Measurements from ENCODE around the gene IRAK1BP1. TPM values are rescaled to one million over a fixed set of nuclear protein-coding genes. Genes with fewer than 3 reads are reported as not detected.

IRAK1BP1 gene
- polyA plus RNA-seq, 1 donor (not counting 4 experiments of a cell fraction or from before 2014, with no cell fraction given) = 3.8 TPM

GRCh38 chr6:78841111-78841510 lies 26.2 kb upstream of the IRAK1BP1 start:
- Histone ChIP-seq H3K36me3 (ENCODE audit: control insufficient read depth in 2 of 2, extremely low read depth in 1 of 2, insufficient read depth in 2 of 2, low read length in 2 of 2) (no peaks in the 10 kb centered on the region), H3K4me2 (ENCODE audit: control insufficient read depth, extremely low read depth, insufficient read depth, low read depth, low read length) (no peak overlapping the region), H3K27ac (ENCODE audit: control insufficient read depth, insufficient read depth, low read length) (no peak overlapping the region), H3K4me3 (ENCODE audit: control insufficient read depth in 2 of 3, extremely low read depth in 1 of 3, insufficient read depth in 2 of 3, low read depth in 1 of 3, low read length in 3 of 3) (no peak overlapping the region), H3K79me2 (ENCODE audit: control insufficient read depth, insufficient read depth, low read length) (no peaks in the 10 kb centered on the region), H3K4me1 (ENCODE audit: control insufficient read depth, extremely low read depth, insufficient read depth, low read length) (no peaks in the 10 kb centered on the region), H2AFZ (ENCODE audit: control insufficient read depth, low read length) (no peak overlapping the region), H3K9me1 (ENCODE audit: control insufficient read depth, extremely low read depth, insufficient read depth, low read length) (no peaks in the 10 kb centered on the region), H4K20me1 (ENCODE audit: control insufficient read depth, extremely low read depth, insufficient read depth, low read length) (no peaks in the 10 kb centered on the region), H3K9ac (ENCODE audit: control insufficient read depth, extremely low read depth, insufficient read depth, low read length) (no peak overlapping the region), H3K27me3 (ENCODE audit: control insufficient read depth, extremely low read depth, insufficient read depth, low read length) (no peaks in the 10 kb centered on the region), H3K9me3 (ENCODE audit: control insufficient read depth, low read depth, low read length) (no peaks in the 10 kb centered on the region)
- TF ChIP-seq CTCF (optimal IDR thresholded peaks at IDR 0.05 in 1 of 3, IDR thresholded peaks at IDR 0.05 in 1 of 3, conservative IDR thresholded peaks at IDR 0.05 in 1 of 3; ENCODE audit: extremely low read depth in 1 of 3, insufficient read depth in 2 of 3, low read length in 3 of 3) (no peak), EZH2 (IDR thresholded peaks at IDR 0.05; ENCODE audit: low read length) (no peak)
- dilution Hi-C loops (cut with MboI; ENCODE audit: extremely low pct_ligation_motif_present, low sequenced_read_pairs) = no loop called here
- DNase-seq (ENCODE audit: low read depth, low spot score) (no peak), FAIRE-seq (no peak)

- no peaks in the 10 kb centered on the region for H3K36me3 ChIP-seq (ENCODE audit: control insufficient read depth in 2 of 2, extremely low read depth in 1 of 2, insufficient read depth in 2 of 2, low read length in 2 of 2)
These were observed 24.4 kb upstream of the IRAK1BP1 start for GRCh38 chr6:78842953-78843352.

More at GRCh38 chr6:78842953-78843352, 24.4 kb upstream of the IRAK1BP1 start:
- Histone ChIP-seq H4K20me1 (ENCODE audit: control insufficient read depth, extremely low read depth, insufficient read depth, low read length) (no peaks in the 10 kb centered on the region), H3K9me1 (ENCODE audit: control insufficient read depth, extremely low read depth, insufficient read depth, low read length) (no peaks in the 10 kb centered on the region), H3K9ac (ENCODE audit: control insufficient read depth, extremely low read depth, insufficient read depth, low read length) (no peak overlapping the region), H3K9me3 (ENCODE audit: control insufficient read depth, low read depth, low read length) (no peaks in the 10 kb centered on the region), H3K27ac (ENCODE audit: control insufficient read depth, insufficient read depth, low read length) (no peak overlapping the region), H3K4me2 (ENCODE audit: control insufficient read depth, extremely low read depth, insufficient read depth, low read depth, low read length) (no peak overlapping the region), H3K4me3 (ENCODE audit: control insufficient read depth in 2 of 3, extremely low read depth in 1 of 3, insufficient read depth in 2 of 3, low read depth in 1 of 3, low read length in 3 of 3) (no peak overlapping the region), H2AFZ (ENCODE audit: control insufficient read depth, low read length) (no peak overlapping the region), H3K4me1 (ENCODE audit: control insufficient read depth, extremely low read depth, insufficient read depth, low read length) (no peaks in the 10 kb centered on the region), H3K27me3 (ENCODE audit: control insufficient read depth, extremely low read depth, insufficient read depth, low read length) (no peaks in the 10 kb centered on the region), H3K79me2 (ENCODE audit: control insufficient read depth, insufficient read depth, low read length) (no peaks in the 10 kb centered on the region)
- TF ChIP-seq CTCF (optimal IDR thresholded peaks at IDR 0.05 in 1 of 3, IDR thresholded peaks at IDR 0.05 in 1 of 3, conservative IDR thresholded peaks at IDR 0.05 in 1 of 3; ENCODE audit: extremely low read depth in 1 of 3, insufficient read depth in 2 of 3, low read length in 3 of 3) (no peak), EZH2 (IDR thresholded peaks at IDR 0.05; ENCODE audit: low read length) (no peak)
- FAIRE-seq (no peak), DNase-seq (ENCODE audit: low read depth, low spot score) (no peak)
- dilution Hi-C loops (cut with MboI; ENCODE audit: extremely low pct_ligation_motif_present, low sequenced_read_pairs) = no loop called here
